Dedifferentiated amniotic fluid mesenchymal stem cell (primary cell): ENCODE measurements around the gene ATCAY.
"Not testable (repeated sequence)": the region's sequence is repeated elsewhere in the genome, so short reads cannot be mapped to it uniquely, and the experiment has no call there.

Experiments
- DNase-seq: peaks from one replicate; pipeline ENCODE4 v3.0.0-alpha.2; 2016; ENCODE audit errors: extremely low spot score

Gene ATCAY

GRCh38 chr19:3902317-3902973 is 22.0 kb downstream of the ATCAY start:
- DNase-seq: no peak

- DNase-seq: no peak
These were observed 23.7 kb downstream of the ATCAY start for GRCh38 chr19:3904233-3904632.

- DNase-seq: no peak
These were observed 27.3 kb downstream of the ATCAY start for GRCh38 chr19:3907626-3908265.

- DNase-seq: no peak
These were observed 28.0 kb downstream of the ATCAY start for GRCh38 chr19:3908266-3909054.

GRCh38 chr19:3910105-3910504 is 29.6 kb downstream of the ATCAY start:
- DNase-seq: no peak

GRCh38 chr19:3914199-3914598 is 33.7 kb downstream of the ATCAY start:
- no peak for DNase-seq

- DNase-seq: no peak
These were observed 35.5 kb downstream of the ATCAY start for GRCh38 chr19:3916033-3916432.

GRCh38 chr19:3919793-3920192 is 39.3 kb downstream of the ATCAY start:
- DNase-seq: no peak

GRCh38 chr19:3923096-3923758 is 42.7 kb downstream of the ATCAY start:
- no peak for DNase-seq

GRCh38 chr19:3923912-3924311 is 43.4 kb downstream of the ATCAY start:
- no peak for DNase-seq

GRCh38 chr19:3931041-3931440 is 50.6 kb downstream of the ATCAY start:
- DNase-seq: no peak

GRCh38 chr19:3932931-3933810 is 52.7 kb downstream of the ATCAY start, which contains the start of gene NMRK2:
Gene NMRK2, plus strand, starts transcription at chr19:3933069. Its CDS starts 603 bp downstream, at chr19:3933672.
- no peak for DNase-seq

- DNase-seq: no peak
These were observed 56.3 kb downstream of the ATCAY start for GRCh38 chr19:3936506-3937442.

- DNase-seq: not testable (repeated sequence)
These were observed 57.9 kb downstream of the ATCAY start for GRCh38 chr19:3938300-3938950.

- DNase-seq: no peak
These were observed 62.4 kb downstream of the ATCAY start for GRCh38 chr19:3942790-3943409.

GRCh38 chr19:3944018-3944721 is 63.7 kb downstream of the ATCAY start:
- DNase-seq: no peak

- DNase-seq: no peak
These were observed 65.4 kb downstream of the ATCAY start for GRCh38 chr19:3945838-3946237.

GRCh38 chr19:3947316-3947933 is 66.9 kb downstream of the ATCAY start:
- DNase-seq: not testable (repeated sequence)
